DND-41 (cell line): Measurements from ENCODE around the gene CDC25A.

ENCODE experiments used
- EZH2 ChIP-seq: IDR thresholded peaks from 3 replicates; pipeline ENCODE4 v1.6.1; 2012; ENCODE audit warnings: borderline replicate concordance, low read depth, mild to moderate bottlenecking, moderate library complexity, low read length, inconsistent platforms; ENCODE audit not compliant: severe bottlenecking
- TF ChIP-seq, protein P1 (sequence below): IDR thresholded peaks from 2 replicates; pipeline ENCODE4 v1.5.1; 2012; ENCODE audit warnings: borderline replicate concordance, low read length, moderate library complexity, mild to moderate bottlenecking; ENCODE audit not compliant: poor library complexity, severe bottlenecking; ENCODE audit errors: extremely low read depth

DNA sequence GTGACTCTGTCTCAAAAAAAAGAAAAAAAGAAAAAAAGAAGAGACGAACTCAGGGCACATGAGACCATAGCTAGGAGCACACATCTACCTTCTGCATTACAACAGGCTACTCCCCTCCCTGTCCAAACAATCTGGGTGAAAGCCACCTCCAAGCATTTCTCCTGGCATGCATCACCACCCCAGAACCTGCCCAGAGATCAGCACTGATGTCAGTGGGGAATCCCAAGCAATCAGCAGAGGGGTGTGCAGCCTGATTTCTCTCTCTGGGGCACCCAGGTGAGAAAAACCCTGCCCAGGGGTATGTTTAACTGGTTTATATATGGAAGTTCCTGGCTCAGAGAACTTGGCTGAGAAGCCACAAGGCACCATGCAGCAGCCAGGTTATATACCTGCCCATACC is 59.4 kb downstream of the CDC25A start:
- TF ChIP-seq, protein P1, sequence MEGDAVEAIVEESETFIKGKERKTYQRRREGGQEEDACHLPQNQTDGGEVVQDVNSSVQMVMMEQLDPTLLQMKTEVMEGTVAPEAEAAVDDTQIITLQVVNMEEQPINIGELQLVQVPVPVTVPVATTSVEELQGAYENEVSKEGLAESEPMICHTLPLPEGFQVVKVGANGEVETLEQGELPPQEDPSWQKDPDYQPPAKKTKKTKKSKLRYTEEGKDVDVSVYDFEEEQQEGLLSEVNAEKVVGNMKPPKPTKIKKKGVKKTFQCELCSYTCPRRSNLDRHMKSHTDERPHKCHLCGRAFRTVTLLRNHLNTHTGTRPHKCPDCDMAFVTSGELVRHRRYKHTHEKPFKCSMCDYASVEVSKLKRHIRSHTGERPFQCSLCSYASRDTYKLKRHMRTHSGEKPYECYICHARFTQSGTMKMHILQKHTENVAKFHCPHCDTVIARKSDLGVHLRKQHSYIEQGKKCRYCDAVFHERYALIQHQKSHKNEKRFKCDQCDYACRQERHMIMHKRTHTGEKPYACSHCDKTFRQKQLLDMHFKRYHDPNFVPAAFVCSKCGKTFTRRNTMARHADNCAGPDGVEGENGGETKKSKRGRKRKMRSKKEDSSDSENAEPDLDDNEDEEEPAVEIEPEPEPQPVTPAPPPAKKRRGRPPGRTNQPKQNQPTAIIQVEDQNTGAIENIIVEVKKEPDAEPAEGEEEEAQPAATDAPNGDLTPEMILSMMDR, result no peak
- no peak for TF ChIP-seq EZH2
